Epithelial cell of proximal tubule (primary cell): ENCODE results near the gene NAV2. TPM values are rescaled to one million over a fixed set of nuclear protein-coding genes. Genes with fewer than 3 reads are reported as not detected.

ENCODE experiments used
- DNase-seq: peaks from one replicate; pipeline ENCODE4 v3.0.0-alpha.2; 2011; ENCODE audit warnings: low read depth
- H3K4me3 ChIP-seq: 2 replicates; pipeline ENCODE4 v1.5.1; 2011; ENCODE audit warnings: low read depth, mild to moderate bottlenecking, low read length
- total RNA-seq: library from RNA; depleted of rRNA; stranded (reverse); fragments of >200 nt; gene quantifications from 2 replicates; pipeline ENCODE4 v1.2.3, GENCODE V29; 2015
- TF ChIP-seq, protein P1 (sequence below): conservative IDR thresholded peaks from 2 replicates; pipeline ENCODE4 v1.5.1; 2012; ENCODE audit warnings: low read depth, mild to moderate bottlenecking, low read length

The NAV2 gene
- total RNA-seq, 1 donor from 2014 or later, result 19.0 TPM

DNA sequence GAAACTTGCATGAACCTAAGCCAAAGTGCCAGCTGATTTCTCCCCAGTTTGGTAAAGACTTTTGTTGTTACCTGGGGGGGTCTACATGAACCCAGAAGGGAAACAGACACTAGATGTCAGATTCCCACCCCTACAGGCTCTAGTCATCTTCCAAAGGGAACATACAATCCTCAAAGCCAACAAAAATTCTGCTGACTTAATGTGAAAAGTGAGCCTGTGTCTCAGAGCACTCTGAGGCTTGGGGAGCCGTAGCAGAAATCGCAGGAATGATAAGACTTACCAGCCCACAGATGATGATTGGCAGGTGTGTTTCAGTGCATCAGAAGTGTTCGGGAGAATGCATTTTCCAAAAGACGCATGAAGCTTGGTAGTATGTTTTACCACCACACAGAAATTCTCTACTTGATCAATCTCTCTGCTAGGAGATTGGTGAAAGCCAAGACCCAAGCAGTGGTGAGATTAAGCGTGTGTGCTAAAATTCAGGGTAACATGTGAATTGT is 260.5 kb downstream of the NAV2 start:
- TF ChIP-seq, protein P1, sequence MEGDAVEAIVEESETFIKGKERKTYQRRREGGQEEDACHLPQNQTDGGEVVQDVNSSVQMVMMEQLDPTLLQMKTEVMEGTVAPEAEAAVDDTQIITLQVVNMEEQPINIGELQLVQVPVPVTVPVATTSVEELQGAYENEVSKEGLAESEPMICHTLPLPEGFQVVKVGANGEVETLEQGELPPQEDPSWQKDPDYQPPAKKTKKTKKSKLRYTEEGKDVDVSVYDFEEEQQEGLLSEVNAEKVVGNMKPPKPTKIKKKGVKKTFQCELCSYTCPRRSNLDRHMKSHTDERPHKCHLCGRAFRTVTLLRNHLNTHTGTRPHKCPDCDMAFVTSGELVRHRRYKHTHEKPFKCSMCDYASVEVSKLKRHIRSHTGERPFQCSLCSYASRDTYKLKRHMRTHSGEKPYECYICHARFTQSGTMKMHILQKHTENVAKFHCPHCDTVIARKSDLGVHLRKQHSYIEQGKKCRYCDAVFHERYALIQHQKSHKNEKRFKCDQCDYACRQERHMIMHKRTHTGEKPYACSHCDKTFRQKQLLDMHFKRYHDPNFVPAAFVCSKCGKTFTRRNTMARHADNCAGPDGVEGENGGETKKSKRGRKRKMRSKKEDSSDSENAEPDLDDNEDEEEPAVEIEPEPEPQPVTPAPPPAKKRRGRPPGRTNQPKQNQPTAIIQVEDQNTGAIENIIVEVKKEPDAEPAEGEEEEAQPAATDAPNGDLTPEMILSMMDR, result no peak
- DNase-seq, result no peak
- no peak overlapping the region for H3K4me3 ChIP-seq

DNA sequence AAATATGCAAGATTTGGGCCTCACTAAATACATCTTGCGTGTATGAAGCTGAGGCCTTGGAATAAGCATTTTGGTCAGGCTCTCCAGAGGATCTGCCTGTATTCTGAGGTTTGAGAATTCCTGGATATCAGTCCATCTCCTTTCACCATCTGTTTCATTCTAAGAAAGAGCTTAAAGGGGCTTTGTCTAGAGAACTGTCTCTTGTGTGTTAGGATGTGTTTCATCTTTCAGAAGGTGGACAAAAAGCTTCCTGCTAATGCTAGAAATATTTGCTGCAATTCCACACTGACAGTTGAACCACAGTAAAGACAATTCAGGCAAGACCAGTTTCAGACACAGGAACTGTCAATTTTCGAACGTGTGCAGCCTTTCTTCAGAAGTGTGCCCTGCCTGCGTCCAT is 262.2 kb downstream of the NAV2 start:
- no peak overlapping the region for H3K4me3 ChIP-seq
- no peak for DNase-seq
- TF ChIP-seq, protein P1, result no peak

DNA sequence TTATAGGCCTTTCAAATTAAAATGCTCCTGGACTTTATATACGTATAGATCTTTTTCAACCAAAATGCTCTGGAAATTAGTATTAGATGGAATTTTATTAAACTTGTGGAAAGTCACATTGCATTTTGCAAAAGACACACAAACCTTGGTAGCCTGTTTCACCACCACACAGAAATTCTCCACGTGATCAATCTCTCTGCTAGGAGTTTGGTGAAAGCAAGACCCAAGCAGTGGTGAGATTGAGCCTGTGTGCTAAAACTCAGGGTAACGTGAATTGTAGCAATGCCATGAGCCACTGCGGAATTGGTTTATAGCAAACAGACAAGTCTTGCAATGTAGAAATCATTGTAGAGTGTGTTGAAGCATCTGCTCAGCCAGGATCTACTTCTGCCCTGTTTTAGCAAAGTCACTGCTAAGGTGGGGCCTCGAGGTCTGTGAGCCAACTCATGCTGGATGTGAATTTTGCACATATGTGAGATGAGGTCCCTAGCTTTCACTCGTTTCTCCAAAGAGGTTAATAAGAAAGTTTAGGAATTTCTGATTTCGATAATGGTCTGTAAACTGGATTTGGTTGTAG is 262.9 kb downstream of the NAV2 start:
- no peak overlapping the region for H3K4me3 ChIP-seq
- no peak for DNase-seq
- TF ChIP-seq, protein P1, result no peak

DNA sequence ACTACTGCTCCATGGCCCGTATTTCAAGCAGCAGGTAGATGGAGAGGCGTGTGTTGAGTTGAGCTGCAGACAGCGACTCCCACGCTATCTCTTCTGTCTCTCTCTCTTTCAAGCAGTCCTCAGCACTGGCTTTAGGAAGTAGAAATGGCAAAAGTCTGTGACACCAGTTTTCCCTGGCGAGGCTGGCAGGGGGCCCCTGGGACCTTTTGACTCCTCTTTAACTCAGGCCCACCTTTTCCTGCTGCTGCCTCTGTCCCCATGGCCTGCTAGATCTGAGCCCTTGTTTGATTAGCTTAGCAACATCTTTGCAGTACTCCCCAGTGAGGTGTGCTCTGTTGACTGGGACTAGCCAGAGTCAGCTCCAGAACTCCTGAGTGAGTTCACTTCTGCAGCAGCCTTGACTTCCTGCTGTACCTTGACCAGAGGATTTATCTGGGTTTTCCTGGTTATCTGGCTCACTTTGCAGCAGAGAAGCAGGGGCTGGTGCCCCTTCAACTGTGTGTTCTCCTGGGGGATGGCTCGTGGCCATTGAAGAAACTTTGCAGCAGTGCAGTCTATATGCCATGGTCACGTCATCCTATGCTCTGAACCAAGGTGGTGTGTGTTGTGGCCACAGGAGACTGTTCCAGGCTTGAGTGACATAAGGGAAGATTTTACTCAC is 263.8 kb downstream of the NAV2 start:
- H3K4me3 ChIP-seq, result no peak overlapping the region
- TF ChIP-seq, protein P1, result no peak
- no peak for DNase-seq

DNA sequence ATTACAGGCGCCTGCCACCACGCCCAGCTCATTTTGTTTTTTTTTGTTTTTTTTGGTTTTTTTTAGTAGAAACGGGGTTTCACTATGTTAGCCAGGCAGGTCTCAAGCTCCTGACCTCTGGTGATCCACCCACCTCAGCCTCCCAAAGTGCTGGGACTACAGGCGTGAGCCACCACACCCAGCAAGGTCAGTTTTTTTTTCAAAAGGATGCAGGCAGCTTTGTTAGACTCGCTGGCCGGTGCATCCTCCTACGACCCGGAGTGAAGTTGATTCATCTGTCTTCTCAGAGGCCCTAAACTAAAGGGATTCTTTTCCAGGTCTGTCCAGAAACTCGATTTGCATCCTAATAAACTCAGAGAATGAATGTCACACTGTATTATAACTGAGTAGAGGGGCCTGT is 265.3 kb downstream of the NAV2 start:
- TF ChIP-seq, protein P1, result no peak
- no peak overlapping the region for H3K4me3 ChIP-seq
- no peak for DNase-seq

DNA sequence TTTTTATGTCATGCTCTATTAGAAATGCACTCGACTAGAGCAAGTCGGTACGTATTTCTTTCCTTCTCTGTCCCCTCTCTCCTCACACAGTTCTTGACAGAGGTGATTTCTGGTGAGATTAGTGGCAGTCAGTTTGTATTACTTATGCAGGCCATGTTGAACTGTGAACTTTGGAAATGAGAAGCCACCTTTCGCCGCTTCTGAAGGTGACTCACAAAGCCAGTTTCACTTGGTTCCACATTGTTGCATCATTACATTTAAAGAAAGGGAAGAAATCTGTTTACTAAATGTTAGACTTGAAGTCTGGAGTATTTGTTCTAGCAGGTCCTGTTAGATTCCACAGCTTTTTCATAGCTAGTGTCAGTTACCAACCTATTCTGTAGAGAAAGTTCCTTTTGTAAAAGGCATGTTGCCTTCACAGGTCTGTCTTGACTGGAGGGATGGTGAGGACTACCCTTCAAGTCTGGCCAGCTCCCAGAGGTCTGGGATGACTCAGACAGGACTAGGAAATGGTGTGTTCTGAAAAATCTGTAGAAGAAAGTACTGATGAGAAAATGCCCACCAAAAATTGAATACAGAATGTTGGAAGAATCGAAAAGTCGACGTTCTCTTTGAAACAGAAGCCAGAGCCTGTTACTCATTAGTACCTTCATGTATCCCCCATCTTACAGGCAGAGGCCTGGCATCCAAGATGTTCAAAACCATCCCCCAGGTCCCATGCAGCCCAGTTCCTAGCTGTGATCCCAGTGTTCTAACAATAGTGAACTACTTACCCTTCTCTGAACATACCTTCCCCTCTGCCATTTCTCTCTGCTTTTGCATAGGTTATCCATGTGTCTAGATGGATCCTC is 266.3 kb downstream of the NAV2 start:
- TF ChIP-seq, protein P1, result no peak
- peak; percentile 88 for DNase-seq
- H3K4me3 ChIP-seq, result no peak overlapping the region
